Keratinocyte (primary cell): Measurements from ENCODE around the gene DPP9. TPM values are rescaled to one million over a fixed set of nuclear protein-coding genes. Genes with fewer than 3 reads are reported as not detected.

Source experiments
- DNase-seq: peaks from one replicate; pipeline ENCODE4 v3.0.0-alpha.2; 2011; ENCODE audit warnings: low read depth, missing footprints, low spot score
- FAIRE-seq: peaks from 2 replicates; lab custom pipeline; 2011; peaks lifted over from hg19 to GRCh38; lab: Jason Lieb, UNC
- H2AFZ ChIP-seq: 2 replicates; pipeline ENCODE4 v1.6.0; 2012; ENCODE audit warnings: low read length, control low read depth, inconsistent platforms; ENCODE audit not compliant: control insufficient read depth
- H3K27ac ChIP-seq: 2 replicates; pipeline ENCODE4 v1.5.1; 2011; ENCODE audit warnings: low read length; ENCODE audit not compliant: control insufficient read depth, insufficient read depth
- H3K27me3 ChIP-seq: 3 replicates; pipeline ENCODE4 v1.6.0; 2011; ENCODE audit warnings: low read length; ENCODE audit not compliant: control insufficient read depth, insufficient read depth; ENCODE audit errors: extremely low read depth
- H3K36me3 ChIP-seq, 2 experiments: 2 replicates in 1 of 2; 3 replicates in 1 of 2; pipeline ENCODE4 v1.5.1; 2011; ENCODE audit warnings: low read length in 2 of 2, mild to moderate bottlenecking in 1 of 2; ENCODE audit not compliant: control insufficient read depth in 2 of 2, insufficient read depth in 2 of 2; ENCODE audit errors: extremely low read depth in 1 of 2
- H3K4me1 ChIP-seq: 3 replicates; pipeline ENCODE4 v1.5.1; 2011; ENCODE audit warnings: low read length; ENCODE audit not compliant: control insufficient read depth, insufficient read depth; ENCODE audit errors: extremely low read depth
- H3K4me2 ChIP-seq: 3 replicates; pipeline ENCODE4 v1.6.0; 2011; ENCODE audit warnings: low read depth, low read length; ENCODE audit not compliant: control insufficient read depth, insufficient read depth; ENCODE audit errors: extremely low read depth
- H3K4me3 ChIP-seq, 3 experiments: fragments of 200-600 bp in 1 of 3; sonication (generic) in 1 of 3; 2 replicates in 2 of 3; 3 replicates in 1 of 3; pipeline ENCODE4 v1.5.1; 2011 to 2016; ENCODE audit warnings: low read length in 3 of 3, mild to moderate bottlenecking in 3 of 3, control low read depth in 2 of 3, inconsistent platforms in 1 of 3, low read depth in 1 of 3, mixed read lengths in 1 of 3, mixed run types in 1 of 3, moderate library complexity in 1 of 3; ENCODE audit not compliant: control insufficient read depth in 2 of 3, insufficient read depth in 2 of 3; ENCODE audit errors: extremely low read depth in 1 of 3
- H3K79me2 ChIP-seq: 2 replicates; pipeline ENCODE4 v1.6.0; 2012; ENCODE audit warnings: low read length; ENCODE audit not compliant: control insufficient read depth, insufficient read depth
- H3K9ac ChIP-seq: 3 replicates; pipeline ENCODE4 v1.6.0; 2011; ENCODE audit warnings: low read length; ENCODE audit not compliant: control insufficient read depth, insufficient read depth; ENCODE audit errors: extremely low read depth
- H3K9me1 ChIP-seq: 3 replicates; pipeline ENCODE4 v1.6.0; 2011; ENCODE audit warnings: low read length; ENCODE audit not compliant: control insufficient read depth, insufficient read depth; ENCODE audit errors: extremely low read depth
- H3K9me3 ChIP-seq: 2 replicates; pipeline ENCODE4 v1.5.1; 2012; ENCODE audit warnings: low read depth, low read length; ENCODE audit not compliant: control insufficient read depth
- H4K20me1 ChIP-seq: 3 replicates; pipeline ENCODE4 v1.6.0; 2011; ENCODE audit warnings: low read length; ENCODE audit not compliant: control insufficient read depth, insufficient read depth; ENCODE audit errors: extremely low read depth
- CTCF ChIP-seq, 3 experiments: IDR thresholded peaks in 1 of 3; conservative IDR thresholded peaks in 1 of 3; optimal IDR thresholded peaks in 1 of 3; 2 replicates in 2 of 3; 3 replicates in 1 of 3; pipeline versions ENCODE3 to v1.5.1; 2011; ENCODE audit warnings: low read length in 3 of 3, mild to moderate bottlenecking in 3 of 3, moderate library complexity in 2 of 3, control low read depth in 1 of 3, inconsistent platforms in 1 of 3; ENCODE audit not compliant: insufficient read depth in 2 of 3; ENCODE audit errors: extremely low read depth in 1 of 3
- EZH2 ChIP-seq: IDR thresholded peaks from one replicate; pipeline ENCODE4 v1.6.1; 2012; ENCODE audit warnings: inconsistent platforms, mild to moderate bottlenecking, low read length, moderate library complexity
- dilution Hi-C: fragments of 300-500 bp; cut with MboI; formaldehyde crosslinking; loops from one replicate; pipeline ENCODE4 v1.7.0; 2020; ENCODE audit warnings: low sequenced_read_pairs; ENCODE audit not compliant: extremely low pct_ligation_motif_present
- polyA plus RNA-seq, 5 experiments: library from polyadenylated mRNA; depleted of rRNA in 3 of 5; stranded (reverse) in 3 of 5; stranded (forward) in 1 of 5; unstranded in 1 of 5; fragments of >200 nt; gene quantifications; 1 replicate in 1 of 5; 2 replicates in 3 of 5; 3 replicates in 1 of 5; pipeline versions ENCODE4 v1.2.1 to v1.2.3, GENCODE V29; 2011 to 2012; ENCODE audit warnings: missing spikeins in 2 of 5, low read depth in 1 of 5, low replicate concordance in 1 of 5

Gene DPP9
- polyA plus RNA-seq, 1 donor (not counting 4 experiments of a cell fraction or from before 2014, with no cell fraction given) = 19.2 TPM

- Histone ChIP-seq H3K36me3 (peaks cover 43 to 59% of the 10 kb centered on the region in 2 experiments), H4K20me1 (no peaks in the 10 kb centered on the region), H2AFZ (no peak overlapping the region)
Measured at GRCh38 chr19:4699826-4700692, 23.6 kb downstream of the DPP9 start.

GRCh38 chr19:4697304-4697703 is 26.3 kb downstream of the DPP9 start:
- no peaks in the 10 kb centered on the region for H3K27me3 ChIP-seq
- H3K4me2 ChIP-seq = no peak overlapping the region
- no peaks in the 10 kb centered on the region for H3K9me1 ChIP-seq
- H2AFZ ChIP-seq = no peak overlapping the region
- DNase-seq (no peak), FAIRE-seq (peak; percentile 34)
- no peak overlapping the region for H3K4me3 ChIP-seq
- dilution Hi-C loops = no loop called here
- no peaks in the 10 kb centered on the region for H4K20me1 ChIP-seq
- peaks cover 38 to 63% of the 10 kb centered on the region in 2 experiments for H3K36me3 ChIP-seq
- TF ChIP-seq EZH2 (no peak), CTCF (optimal IDR thresholded peaks at IDR 0.05 in 1 of 3, IDR thresholded peaks at IDR 0.05 in 1 of 3, conservative IDR thresholded peaks at IDR 0.05 in 1 of 3; ENCODE audit: extremely low read depth in 1 of 3, insufficient read depth in 2 of 3, low read length in 3 of 3) (no peak)
- H3K79me2 ChIP-seq = peaks cover 8% of the 10 kb centered on the region
- H3K4me1 ChIP-seq = peaks cover 74% of the 10 kb centered on the region
- peak overlapping the region; percentile 85 for H3K27ac ChIP-seq
- H3K9me3 ChIP-seq = no peaks in the 10 kb centered on the region
- H3K9ac ChIP-seq = peak overlapping the region; percentile 5

More at GRCh38 chr19:4699826-4700692, 23.6 kb downstream of the DPP9 start:
- H3K4me1 ChIP-seq = peaks cover 57% of the 10 kb centered on the region
- DNase-seq (no peak), FAIRE-seq (peak; percentile 73)
- no peak overlapping the region for H3K4me3 ChIP-seq
- H3K79me2 ChIP-seq = no peaks in the 10 kb centered on the region
- H3K27ac ChIP-seq = peak overlapping the region; percentile 64
- TF ChIP-seq EZH2 (no peak), CTCF (optimal IDR thresholded peaks at IDR 0.05 in 1 of 3, IDR thresholded peaks at IDR 0.05 in 1 of 3, conservative IDR thresholded peaks at IDR 0.05 in 1 of 3; ENCODE audit: extremely low read depth in 1 of 3, insufficient read depth in 2 of 3, low read length in 3 of 3) (no peak)
- H3K9me3 ChIP-seq = no peaks in the 10 kb centered on the region
- no peaks in the 10 kb centered on the region for H3K27me3 ChIP-seq
- H3K4me2 ChIP-seq = peak overlapping the region; percentile 32
- dilution Hi-C loops = no loop called here
- H3K9ac ChIP-seq = peak overlapping the region; percentile 50
- H3K9me1 ChIP-seq = no peaks in the 10 kb centered on the region
